Measurements from ENCODE around the gene ENDOD1. TPM values are rescaled to one million over a fixed set of nuclear protein-coding genes. Genes with fewer than 3 reads are reported as not detected.

Gene ENDOD1
- total RNA-seq, 1 donor from 2014 or later, result 29.8 TPM

- peaks cover 2% of the 10 kb centered on the region for H3K27me3 ChIP-seq (ENCODE audit: insufficient read depth, low read length)
- no peak overlapping the region for H3K4me3 ChIP-seq (ENCODE audit: insufficient read depth, low read depth, low read length)
- no peaks in the 10 kb centered on the region for H3K36me3 ChIP-seq (ENCODE audit: insufficient read depth, low read length)
- H4K20me1 ChIP-seq (ENCODE audit: insufficient read depth, low read length), result peaks cover 6% of the 10 kb centered on the region
- FAIRE-seq (no peak), DNase-seq (ENCODE audit: low read depth) (no peak)
- peaks cover 11% of the 10 kb centered on the region for H3K4me1 ChIP-seq (ENCODE audit: insufficient read depth, low read length)
- H3K79me2 ChIP-seq (ENCODE audit: insufficient read depth, low read length), result peaks cover 27% of the 10 kb centered on the region
- peaks cover 9% of the 10 kb centered on the region for H3K4me1 Mint-ChIP-seq (ENCODE audit: low read depth, unreplicated experiment)
- H3K27me3 Mint-ChIP-seq (ENCODE audit: low read depth, unreplicated experiment), result no peaks in the 10 kb centered on the region
- H3K4me3 Mint-ChIP-seq (ENCODE audit: unreplicated experiment), result no peak overlapping the region
- H3K9ac ChIP-seq (ENCODE audit: low read length), result no peak overlapping the region
- TF ChIP-seq EZH2 (IDR thresholded peaks at IDR 0.05; ENCODE audit: insufficient read depth, low read length) (no peak), CTCF (IDR thresholded peaks at IDR 0.05; ENCODE audit: insufficient read depth, low read depth, low read length) (no peak)
- no peak overlapping the region for H3K27ac ChIP-seq (ENCODE audit: low read depth, low read length)
- no peak overlapping the region for H3K4me2 ChIP-seq (ENCODE audit: low read length)
- no peak overlapping the region for H2AFZ ChIP-seq (ENCODE audit: low read depth, low read length)
- H3K27ac Mint-ChIP-seq (ENCODE audit: unreplicated experiment), result no peak overlapping the region
- no peaks in the 10 kb centered on the region for H3K36me3 Mint-ChIP-seq (ENCODE audit: low read depth, unreplicated experiment)
- H3K9me3 Mint-ChIP-seq (ENCODE audit: unreplicated experiment), result no peaks in the 10 kb centered on the region
- H3K9me3 ChIP-seq (ENCODE audit: insufficient read depth, low read depth, low read length), result no peaks in the 10 kb centered on the region
These were observed 24.3 kb upstream of the ENDOD1 start for GRCh38 chr11:95065336-95065735.

- Histone ChIP-seq H4K20me1 (ENCODE audit: insufficient read depth, low read length) (peaks cover 11% of the 10 kb centered on the region), H3K9ac (ENCODE audit: low read length) (peak within 1 kb of the TSS; percentile 97), H3K36me3 (ENCODE audit: insufficient read depth, low read length) (no peaks in the 10 kb centered on the region), H3K27ac (ENCODE audit: low read depth, low read length) (peak within 1 kb of the TSS; percentile 90), H3K4me3 (ENCODE audit: insufficient read depth, low read depth, low read length) (peak within 1 kb of the TSS; percentile 91), H3K9me3 (ENCODE audit: insufficient read depth, low read depth, low read length) (no peaks in the 10 kb centered on the region), H3K79me2 (ENCODE audit: insufficient read depth, low read length) (peaks cover 33% of the 10 kb centered on the region), H3K27me3 (ENCODE audit: insufficient read depth, low read length) (no peaks in the 10 kb centered on the region), H3K4me2 (ENCODE audit: low read length) (peak within 1 kb of the TSS; percentile 93), H3K4me1 (ENCODE audit: insufficient read depth, low read length) (peaks cover 11% of the 10 kb centered on the region), H2AFZ (ENCODE audit: low read depth, low read length) (peak within 1 kb of the TSS; percentile 81)
- no peak for TF ChIP-seq EZH2 (IDR thresholded peaks at IDR 0.05; ENCODE audit: insufficient read depth, low read length)
- no peak for TF ChIP-seq CTCF (IDR thresholded peaks at IDR 0.05; ENCODE audit: insufficient read depth, low read depth, low read length)
- peak within 1 kb of the TSS; percentile 100 for H3K4me3 Mint-ChIP-seq (ENCODE audit: unreplicated experiment)
- H3K9me3 Mint-ChIP-seq (ENCODE audit: unreplicated experiment), result no peaks in the 10 kb centered on the region
- H3K36me3 Mint-ChIP-seq (ENCODE audit: low read depth, unreplicated experiment), result no peaks in the 10 kb centered on the region
- FAIRE-seq (no peak), DNase-seq (ENCODE audit: low read depth) (no peak)
- H3K4me1 Mint-ChIP-seq (ENCODE audit: low read depth, unreplicated experiment), result peaks cover 14% of the 10 kb centered on the region
- no peaks in the 10 kb centered on the region for H3K27me3 Mint-ChIP-seq (ENCODE audit: low read depth, unreplicated experiment)
- peak within 1 kb of the TSS; percentile 99 for H3K27ac Mint-ChIP-seq (ENCODE audit: unreplicated experiment)
These were observed 23.0 kb upstream of the ENDOD1 start, which contains the start of gene SRSF8 for GRCh38 chr11:95066716-95067038. Gene SRSF8, plus strand, starts transcription at chr11:95066919. Its CDS starts 308 bp downstream, at chr11:95067227.

- DNase-seq (ENCODE audit: low read depth), result peak; percentile 57
- no peaks in the 10 kb centered on the region for H3K27me3 Mint-ChIP-seq (ENCODE audit: low read depth, unreplicated experiment)
- FAIRE-seq, result no peak
- peaks cover 14% of the 10 kb centered on the region for H3K4me1 Mint-ChIP-seq (ENCODE audit: low read depth, unreplicated experiment)
- peak overlapping the region; percentile 99 for H3K27ac Mint-ChIP-seq (ENCODE audit: unreplicated experiment)
- Histone ChIP-seq H3K79me2 (ENCODE audit: insufficient read depth, low read length) (peaks cover 33% of the 10 kb centered on the region), H4K20me1 (ENCODE audit: insufficient read depth, low read length) (peaks cover 11% of the 10 kb centered on the region), H3K27me3 (ENCODE audit: insufficient read depth, low read length) (no peaks in the 10 kb centered on the region), H2AFZ (ENCODE audit: low read depth, low read length) (peak overlapping the region; percentile 81), H3K9me3 (ENCODE audit: insufficient read depth, low read depth, low read length) (no peaks in the 10 kb centered on the region), H3K36me3 (ENCODE audit: insufficient read depth, low read length) (no peaks in the 10 kb centered on the region), H3K4me3 (ENCODE audit: insufficient read depth, low read depth, low read length) (peak overlapping the region; percentile 91), H3K4me2 (ENCODE audit: low read length) (peak overlapping the region; percentile 93), H3K27ac (ENCODE audit: low read depth, low read length) (peak overlapping the region; percentile 90), H3K9ac (ENCODE audit: low read length) (peak overlapping the region; percentile 97), H3K4me1 (ENCODE audit: insufficient read depth, low read length) (peaks cover 11% of the 10 kb centered on the region)
- no peak for TF ChIP-seq EZH2 (IDR thresholded peaks at IDR 0.05; ENCODE audit: insufficient read depth, low read length)
- TF ChIP-seq CTCF (IDR thresholded peaks at IDR 0.05; ENCODE audit: insufficient read depth, low read depth, low read length), result peak; percentile 35
- no peaks in the 10 kb centered on the region for H3K36me3 Mint-ChIP-seq (ENCODE audit: low read depth, unreplicated experiment)
- H3K4me3 Mint-ChIP-seq (ENCODE audit: unreplicated experiment), result peak overlapping the region; percentile 100
- no peaks in the 10 kb centered on the region for H3K9me3 Mint-ChIP-seq (ENCODE audit: unreplicated experiment)
These were observed 22.4 kb upstream of the ENDOD1 start for GRCh38 chr11:95067039-95067840.

All from astrocyte (in vitro differentiated cells and primary cell).